GM10248 (cell line): ENCODE measurements around the gene OR52K2.

Source experiments
- CTCF ChIA-PET: fragments of 300-600 bp; sonication (Branson Sonifier 250); formaldehyde crosslinking; extraction: SDS; loops from one replicate; lab custom pipeline; 2021; ENCODE audit warnings: antibody characterized with exemption; lab: Yijun Ruan, JAX
- POLR2A ChIA-PET: fragments of 350-650 bp; sonication (Branson Sonifier 250); formaldehyde crosslinking; extraction: SDS; loops from one replicate; lab custom pipeline; 2020; ENCODE audit warnings: antibody characterized with exemption; lab: Yijun Ruan, JAX
- DNase-seq: peaks from one replicate; pipeline ENCODE4 v3.0.0; 2012; ENCODE audit errors: extremely low spot score
- TF ChIP-seq, protein P1 (sequence below): IDR thresholded peaks from 2 replicates; pipeline ENCODE4 v1.5.1; 2012; ENCODE audit warnings: mild to moderate bottlenecking, low read depth; ENCODE audit errors: extremely low read depth, missing control alignments, control extremely low read depth

OR52K2 gene

DNA sequence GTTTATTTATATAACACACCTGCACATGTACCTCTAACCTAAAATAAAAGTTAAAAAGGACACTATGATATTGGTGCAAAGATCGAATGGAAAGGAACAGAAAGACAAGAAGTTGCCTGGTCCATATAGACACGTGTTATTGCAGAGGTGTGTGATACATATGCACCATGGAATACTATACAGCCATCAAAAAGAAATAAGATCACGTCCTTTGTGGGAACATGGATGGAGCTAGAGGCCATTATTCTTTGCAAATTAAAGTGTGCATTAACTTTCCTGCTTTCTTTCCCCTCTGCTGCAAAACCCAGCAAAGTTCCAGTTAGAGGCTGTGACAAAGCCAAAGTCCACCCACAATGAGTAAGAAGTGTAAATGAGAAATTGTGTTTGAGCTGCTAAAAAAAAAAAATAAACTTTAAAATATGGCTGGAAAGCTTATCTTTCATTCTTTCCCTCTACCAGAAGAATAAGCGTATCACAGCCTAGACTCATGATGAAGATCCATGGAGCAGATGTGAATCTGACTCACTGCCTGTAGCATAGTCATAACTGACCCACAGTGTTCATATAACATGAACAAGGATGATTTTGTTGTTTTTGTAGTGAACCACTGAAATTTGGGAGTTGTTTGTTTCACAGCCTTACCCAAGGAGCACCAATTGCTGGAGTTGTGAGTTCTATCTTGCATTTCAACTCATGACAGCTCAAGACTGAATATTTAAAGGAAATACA lies 42.9 kb downstream of the OR52K2 start:
- TF ChIP-seq, protein P1, sequence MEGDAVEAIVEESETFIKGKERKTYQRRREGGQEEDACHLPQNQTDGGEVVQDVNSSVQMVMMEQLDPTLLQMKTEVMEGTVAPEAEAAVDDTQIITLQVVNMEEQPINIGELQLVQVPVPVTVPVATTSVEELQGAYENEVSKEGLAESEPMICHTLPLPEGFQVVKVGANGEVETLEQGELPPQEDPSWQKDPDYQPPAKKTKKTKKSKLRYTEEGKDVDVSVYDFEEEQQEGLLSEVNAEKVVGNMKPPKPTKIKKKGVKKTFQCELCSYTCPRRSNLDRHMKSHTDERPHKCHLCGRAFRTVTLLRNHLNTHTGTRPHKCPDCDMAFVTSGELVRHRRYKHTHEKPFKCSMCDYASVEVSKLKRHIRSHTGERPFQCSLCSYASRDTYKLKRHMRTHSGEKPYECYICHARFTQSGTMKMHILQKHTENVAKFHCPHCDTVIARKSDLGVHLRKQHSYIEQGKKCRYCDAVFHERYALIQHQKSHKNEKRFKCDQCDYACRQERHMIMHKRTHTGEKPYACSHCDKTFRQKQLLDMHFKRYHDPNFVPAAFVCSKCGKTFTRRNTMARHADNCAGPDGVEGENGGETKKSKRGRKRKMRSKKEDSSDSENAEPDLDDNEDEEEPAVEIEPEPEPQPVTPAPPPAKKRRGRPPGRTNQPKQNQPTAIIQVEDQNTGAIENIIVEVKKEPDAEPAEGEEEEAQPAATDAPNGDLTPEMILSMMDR: no peak
- DNase-seq: no peak
- CTCF ChIA-PET: interaction anchor here (1.4 to 7.3 kb wide), 5 partner anchors 13 to 314 kb away, joined by 3 to 164 read pairs (median 8); no protein-coding TSS in a partner anchor
- POLR2A ChIA-PET: no interaction called here

DNA sequence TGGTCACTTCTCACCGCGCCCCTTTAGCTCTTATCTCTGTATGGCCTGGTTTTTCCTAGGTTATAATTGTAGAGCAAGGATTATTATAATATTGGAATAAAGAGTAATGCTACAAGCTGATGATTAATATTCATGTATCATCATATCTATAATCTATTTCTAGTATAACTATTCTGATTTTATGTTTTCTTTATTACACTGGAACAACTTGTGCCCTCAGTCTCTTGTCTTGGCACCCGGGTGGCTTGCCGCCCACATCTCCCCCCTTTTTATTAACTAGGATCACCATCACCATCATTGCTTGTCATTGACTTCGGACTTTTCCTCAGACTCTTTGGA lies 44.4 kb downstream of the OR52K2 start:
- DNase-seq: no peak
- TF ChIP-seq, protein P1: no peak
- ChIA-PET CTCF (interaction anchor here (0.6 to 7.3 kb wide), 13 partner anchors 9 to 308 kb away, joined by 3 to 164 read pairs (median 4); partner anchors contain the start of gene OR52K1), POLR2A (no interaction called here)

DNA sequence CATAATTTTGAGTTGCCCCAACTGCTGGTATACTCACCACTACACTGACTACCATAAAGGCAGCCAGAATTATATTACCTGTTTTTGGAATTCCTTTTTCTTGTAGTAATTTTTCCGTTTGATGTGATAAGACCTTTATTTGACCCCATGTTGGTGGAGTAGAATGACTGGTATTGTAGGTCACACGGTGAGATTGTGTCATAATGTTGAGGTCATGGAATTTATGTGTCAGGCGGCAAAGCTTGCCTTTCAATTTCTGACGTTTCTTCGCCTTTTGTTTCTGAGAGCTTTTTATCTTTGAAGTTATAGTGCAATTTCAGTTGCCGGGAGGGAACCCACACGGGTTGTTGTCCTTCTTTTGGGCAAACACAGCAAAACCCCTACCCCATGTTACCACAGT lies 46.4 kb downstream of the OR52K2 start:
- ChIA-PET POLR2A (no interaction called here), CTCF (interaction anchor here (1.1 to 7.3 kb wide), 3 partner anchors 13 to 310 kb away, joined by 3 to 164 read pairs (median 5); no protein-coding TSS in a partner anchor)
- TF ChIP-seq, protein P1: no peak
- no peak for DNase-seq

DNA sequence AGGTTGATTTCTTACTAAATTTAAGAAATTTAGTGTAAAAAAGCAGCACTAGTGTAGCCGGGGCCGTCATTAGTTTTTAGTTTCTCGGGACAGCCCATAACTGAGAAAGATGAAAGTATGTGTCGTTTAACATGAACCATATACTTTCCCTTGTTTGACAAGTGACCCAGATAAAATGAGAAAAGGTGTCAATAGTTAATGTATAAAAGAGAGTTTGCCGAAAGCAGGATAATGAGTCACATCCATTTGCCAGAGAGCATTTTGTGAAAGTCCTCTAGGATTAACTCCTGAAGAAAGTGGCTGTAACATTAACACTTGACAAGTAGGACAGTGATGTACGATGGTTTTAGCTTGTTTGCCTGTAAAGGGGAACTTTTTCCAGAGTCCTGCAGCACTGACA lies 46.9 kb downstream of the OR52K2 start:
- ChIA-PET CTCF (interaction anchor here (1.8 to 7.3 kb wide), 2 partner anchors 13 to 311 kb away, joined by 5 to 164 read pairs; no protein-coding TSS in a partner anchor), POLR2A (no interaction called here)
- TF ChIP-seq, protein P1: no peak
- DNase-seq: no peak

DNA sequence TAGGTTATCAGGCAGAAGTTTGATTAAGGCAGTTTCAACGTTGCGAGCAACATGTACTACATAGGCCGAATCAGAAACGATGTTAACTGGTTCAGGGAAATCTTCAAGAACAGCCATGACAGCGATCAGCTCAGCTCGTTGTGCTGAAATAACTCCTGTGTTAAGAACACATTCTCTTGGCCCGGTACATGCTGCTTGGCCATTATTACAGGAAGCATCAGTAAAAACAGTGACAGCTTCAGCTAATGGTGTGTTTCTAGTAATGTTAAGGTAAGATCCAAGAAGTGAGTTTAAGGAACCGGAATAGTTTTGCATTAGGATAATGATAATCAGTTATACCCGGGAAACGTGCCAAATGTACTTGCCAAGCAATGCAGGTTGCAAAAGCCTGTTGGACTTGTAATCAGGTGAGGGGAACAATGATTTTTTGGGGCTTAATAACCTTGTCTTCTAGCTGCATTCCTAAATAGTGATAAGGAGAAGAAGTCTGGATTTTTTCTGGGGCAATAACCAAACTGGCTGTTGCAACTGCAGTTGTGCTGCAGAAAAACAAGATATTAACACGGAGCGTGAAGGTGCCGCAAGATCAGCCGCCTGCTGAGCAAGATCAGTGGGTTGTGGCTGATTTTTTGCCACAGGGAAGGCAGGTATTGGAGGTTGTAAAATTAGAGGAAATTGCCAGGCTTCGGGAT lies 47.6 kb downstream of the OR52K2 start:
- no peak for DNase-seq
- CTCF ChIA-PET: interaction anchor here (1.8 to 7.3 kb wide), 2 partner anchors 12 to 312 kb away, joined by 5 to 164 read pairs; no protein-coding TSS in a partner anchor
- POLR2A ChIA-PET: no interaction called here
- TF ChIP-seq, protein P1: no peak
